Cardiac fibroblast (primary cell): ENCODE measurements around the gene TSSK6.

Experiments used
- DNase-seq, 2 donors: peaks; one replicate each; pipeline versions ENCODE4 v3.0.0 to v3.0.0-alpha.2; 2010; ENCODE audit warnings: low read depth in 2 of 2
- H3K4me3 ChIP-seq, 2 donors: replicated peaks in 1 of 2; 1 replicate in 1 of 2; 2 replicates in 1 of 2; pipeline ENCODE4 v1.5.1; 2011; ENCODE audit warnings: low read depth in 2 of 2, low read length in 2 of 2, mild to moderate bottlenecking in 2 of 2, moderate library complexity in 1 of 2
- CTCF ChIP-seq: IDR thresholded peaks from one replicate; pipeline ENCODE4 v1.5.1; 2011; ENCODE audit warnings: low read depth, mild to moderate bottlenecking, low read length, inconsistent platforms

Gene TSSK6

DNA sequence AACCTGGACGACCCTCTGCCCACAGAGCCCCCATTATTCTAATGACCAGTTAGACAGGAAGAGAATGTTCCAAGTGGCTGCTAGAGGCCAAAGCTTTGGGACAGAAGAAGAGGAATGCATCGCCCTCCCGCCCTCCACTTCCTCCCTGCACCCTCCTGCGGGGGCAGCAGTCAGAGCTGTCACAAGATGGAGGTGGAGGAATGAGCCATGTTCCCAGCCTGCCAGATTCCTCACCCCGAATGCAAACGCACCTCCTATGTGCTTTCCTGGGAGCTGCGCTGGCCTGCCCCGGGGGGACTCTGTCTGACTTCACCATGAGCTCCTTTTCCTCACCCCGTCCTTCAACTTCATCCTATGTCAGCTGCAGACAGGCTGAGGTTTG, 15.1 kb upstream of the TSSK6 start:
- H3K4me3 ChIP-seq: no peak overlapping the region
- DNase-seq: peak; percentile 24 to 28
- TF ChIP-seq CTCF: no peak

DNA sequence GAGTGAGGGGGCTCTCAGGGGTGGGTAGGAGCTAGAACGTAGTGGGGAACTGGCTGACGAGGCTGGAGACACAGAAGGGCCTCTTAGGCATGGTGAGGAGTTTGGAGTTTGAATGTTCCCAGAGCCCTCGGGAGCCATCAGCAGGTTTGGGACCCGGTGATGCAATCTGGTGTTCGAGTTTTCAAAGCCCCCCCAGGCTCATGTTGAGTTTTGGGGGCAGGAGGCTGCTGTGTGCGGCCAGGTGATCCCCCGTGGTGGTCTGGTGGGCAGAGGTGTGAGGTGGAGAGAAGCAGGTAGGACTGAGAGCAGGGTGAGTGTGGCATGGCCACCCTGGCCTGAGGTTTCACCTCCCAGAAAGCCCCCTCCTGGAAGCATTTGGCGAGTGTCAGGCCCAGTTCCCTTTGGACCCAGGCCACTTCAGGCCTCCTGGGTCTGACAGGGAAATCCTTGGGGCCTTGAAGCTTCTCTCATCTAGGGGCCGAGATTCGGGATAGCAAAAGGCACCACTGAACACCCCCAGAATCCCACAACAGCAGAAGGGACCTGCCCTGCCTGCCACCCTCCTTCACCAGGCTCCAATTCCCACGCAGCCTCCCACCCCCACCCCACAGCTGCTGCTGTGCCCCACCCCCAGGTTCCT, 14.6 kb upstream of the TSSK6 start:
- H3K4me3 ChIP-seq: no peak overlapping the region
- no peak for DNase-seq
- no peak for TF ChIP-seq CTCF

DNA sequence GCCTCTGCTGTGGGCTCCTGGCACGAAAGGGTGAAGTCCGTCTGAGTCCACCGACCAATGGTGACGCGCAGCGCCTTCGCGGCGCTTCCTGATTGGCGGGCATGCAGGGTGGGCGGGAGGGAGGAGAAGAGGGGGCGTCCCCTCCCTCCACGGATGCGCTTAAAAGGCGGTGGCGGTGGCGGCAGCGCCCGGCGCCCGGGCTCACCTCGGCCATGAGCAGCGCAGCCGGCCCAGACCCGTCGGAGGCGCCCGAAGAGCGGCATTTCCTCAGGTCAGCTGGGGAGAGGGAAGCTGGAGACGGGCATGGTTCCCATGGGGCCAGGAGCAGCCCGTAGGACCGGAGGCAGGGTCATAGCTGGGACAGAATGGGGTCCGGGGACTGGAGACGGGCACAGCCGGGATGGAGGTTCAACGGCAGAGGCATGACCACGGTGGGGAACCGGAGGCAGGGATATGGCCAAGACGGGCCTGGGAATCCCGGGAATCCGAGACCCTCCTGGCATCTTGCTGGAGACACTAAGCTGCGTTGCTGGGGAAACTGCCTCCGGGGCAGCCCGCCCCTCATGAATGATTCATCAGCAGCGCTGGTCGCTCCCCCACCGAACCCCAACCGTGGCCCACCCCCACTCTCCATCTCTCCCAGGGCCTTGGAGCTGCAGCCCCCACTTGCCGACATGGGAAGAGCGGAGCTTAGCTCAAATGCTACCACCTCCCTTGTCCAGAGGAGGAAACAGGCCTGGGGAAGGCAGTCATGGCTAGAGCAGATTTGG, 13.6 kb upstream of the TSSK6 start, which contains the start of gene YJEFN3:
Gene YJEFN3 (plus strand): TSS at position 191 of the 770 bp plus-strand sequence. CDS start 22 bp downstream, at position 213.
- H3K4me3 ChIP-seq: no peak within 1 kb of the TSS
- no peak for DNase-seq

GRCh38 chr19:19527674-19528625, 12.6 kb upstream of the TSSK6 start:
- no peak for DNase-seq

More for the DNA sequence above, 13.6 kb upstream of the TSSK6 start, which contains the start of gene YJEFN3:
- TF ChIP-seq CTCF: no peak

GRCh38 chr19:19527371-19527656, 12.0 kb upstream of the TSSK6 start:
- no peak for TF ChIP-seq CTCF
- no peak for DNase-seq
- no peak overlapping the region for H3K4me3 ChIP-seq

More at GRCh38 chr19:19527674-19528625, 12.6 kb upstream of the TSSK6 start:
- H3K4me3 ChIP-seq: no peak overlapping the region
- TF ChIP-seq CTCF: no peak

DNA sequence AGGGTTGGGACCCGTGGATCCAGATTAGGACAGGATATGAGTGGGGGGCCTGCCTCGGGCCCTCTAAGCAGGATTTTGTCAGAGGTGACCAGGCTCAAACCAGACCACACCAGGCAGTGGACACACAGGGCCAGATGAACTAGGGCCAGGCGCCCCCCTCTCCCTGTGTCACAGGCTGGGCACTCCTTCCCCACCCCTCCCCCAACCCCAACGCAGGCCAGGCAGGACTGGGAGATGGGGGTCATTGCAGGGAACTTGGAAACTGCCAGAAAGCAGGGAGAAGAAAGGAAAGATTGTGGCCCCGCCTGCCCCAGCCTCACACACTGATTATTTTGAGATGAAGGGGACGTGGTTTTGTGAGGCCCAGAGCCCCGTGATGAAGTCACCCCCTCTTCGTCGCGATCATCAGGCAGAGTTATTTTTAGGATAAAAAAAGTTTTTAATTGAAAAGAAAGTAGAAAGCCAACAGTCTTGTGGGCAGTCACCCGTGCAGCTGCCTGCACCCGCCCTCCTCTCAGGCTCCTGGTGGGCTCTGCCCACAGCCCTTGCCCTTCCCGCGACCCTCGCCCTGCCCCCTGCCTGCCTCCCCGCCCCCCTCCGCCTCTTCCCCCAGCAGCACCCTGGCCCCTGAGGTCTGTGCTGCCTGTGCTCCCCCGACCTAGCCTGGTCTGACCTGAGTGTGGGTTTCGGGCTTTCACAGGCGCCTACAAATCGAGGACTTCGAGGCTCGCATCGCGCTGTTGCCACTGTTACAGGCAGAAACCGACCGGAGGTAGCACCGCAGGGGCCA, 11.4 kb upstream of the TSSK6 start:
- no peak for TF ChIP-seq CTCF
- no peak for DNase-seq

More for the DNA sequence above, 11.4 kb upstream of the TSSK6 start:
- no peak overlapping the region for H3K4me3 ChIP-seq
